Stimulated activated naive CD4-positive, alpha-beta T cell treated with Interleukin-2 at 50 U/mL for 16 hours (primary cell): ENCODE data around the gene AOPEP.

ENCODE experiments used
- DNase-seq: peaks from one replicate; lab custom pipeline; 2025; lab: John Stamatoyannopoulos, UW

AOPEP gene

DNA sequence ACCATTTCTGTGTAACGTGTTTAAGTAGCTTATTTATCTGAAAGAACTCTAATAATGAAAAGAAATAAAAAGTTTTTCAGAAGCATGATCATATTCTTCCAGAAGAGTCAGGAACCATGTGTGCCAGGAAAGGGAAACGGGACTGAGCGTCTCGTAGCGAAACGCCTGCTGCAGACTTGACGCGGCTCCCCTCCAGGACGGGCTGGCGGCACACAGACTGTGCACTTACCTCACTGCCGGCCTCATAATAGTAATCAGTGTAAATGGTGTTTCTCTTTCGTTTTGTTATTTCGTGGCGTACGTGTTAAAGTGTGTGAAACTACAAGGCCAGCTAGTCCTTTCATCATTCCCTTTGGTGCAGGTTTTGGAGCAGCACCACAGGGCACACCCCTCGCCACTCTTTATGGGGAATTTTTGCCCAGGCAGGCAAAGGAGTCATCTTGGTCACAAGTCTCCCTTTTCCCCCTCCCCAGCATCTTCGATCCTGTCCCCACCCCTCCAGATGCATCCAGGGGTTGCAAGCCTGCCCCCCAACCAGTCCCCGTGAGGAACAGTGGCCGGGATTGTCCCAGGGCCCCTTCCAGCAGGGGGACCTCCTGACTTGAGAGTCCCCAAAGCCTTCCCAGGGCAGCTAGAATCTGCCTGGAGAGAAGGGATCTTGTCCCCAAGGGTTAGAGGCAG is 357.9 kb downstream of the AOPEP start:
- no peak for DNase-seq

DNA sequence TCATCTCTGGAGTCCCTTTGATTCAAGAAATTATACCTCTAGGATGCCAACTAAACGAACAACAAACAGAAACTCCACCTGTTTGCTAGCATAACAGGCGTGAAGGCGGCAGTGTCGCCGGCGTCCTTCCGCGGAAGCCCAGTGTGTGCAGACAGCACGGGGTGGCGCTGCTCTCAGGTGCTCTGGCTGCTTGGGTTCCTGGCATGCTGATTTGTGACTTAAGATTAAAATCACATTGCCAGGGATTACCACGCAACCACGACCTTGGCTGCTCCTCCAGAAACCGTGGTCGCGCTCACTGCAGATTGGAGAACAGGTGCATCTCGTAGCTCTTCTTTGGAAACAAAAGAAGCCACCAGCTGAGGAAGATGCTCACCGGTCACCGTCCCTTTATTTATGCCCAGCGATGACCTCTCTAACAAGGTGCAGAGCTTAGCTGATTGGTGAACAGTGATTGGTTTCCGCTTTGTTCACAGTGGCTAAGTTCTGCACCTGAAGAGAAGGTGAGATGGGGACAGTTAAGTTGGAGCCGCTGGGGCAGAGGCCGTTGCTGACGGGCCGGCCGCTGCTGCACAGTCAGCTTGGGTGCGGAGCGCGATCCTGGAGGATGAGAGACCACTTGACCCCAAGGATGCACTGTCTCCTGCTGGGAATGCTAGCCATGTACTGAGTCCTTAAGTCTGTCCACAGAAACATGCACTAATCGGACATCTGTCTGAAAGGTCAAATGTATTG is 358.7 kb downstream of the AOPEP start:
- DNase-seq = no peak

DNA sequence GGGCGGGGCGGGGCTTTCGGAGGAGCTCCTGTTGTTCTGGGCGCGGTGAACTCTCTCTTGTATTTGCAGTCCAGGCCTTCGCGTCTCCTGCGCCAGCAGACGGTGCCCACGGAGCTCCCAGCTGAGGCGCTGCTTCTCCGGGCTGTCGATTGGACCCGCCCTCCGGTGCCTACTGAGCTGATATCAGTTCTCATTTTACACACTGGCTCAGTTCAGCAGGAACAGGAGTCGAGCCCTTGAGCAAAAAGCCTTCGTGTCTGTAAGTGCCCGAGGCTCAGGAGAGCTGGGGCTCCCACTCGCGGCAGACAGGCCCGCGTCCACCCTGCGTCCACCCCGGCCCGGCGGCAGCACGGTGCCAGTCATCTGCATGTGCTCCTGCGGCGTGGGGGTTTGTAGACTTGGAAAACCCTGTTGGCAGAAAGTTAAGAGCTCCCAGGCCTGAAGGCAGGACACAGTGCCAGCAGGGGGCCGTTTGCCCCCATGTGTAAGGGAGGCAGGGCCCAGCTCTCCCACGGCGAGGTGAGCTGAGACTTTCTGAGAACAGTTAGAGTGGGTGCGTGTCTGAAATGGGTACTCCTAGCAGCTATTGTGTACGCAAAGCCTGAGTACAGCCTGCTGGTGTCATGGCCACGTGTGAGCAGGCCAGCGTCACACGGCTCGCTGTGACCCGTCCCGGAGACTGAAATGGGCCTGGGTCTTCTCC is 359.5 kb downstream of the AOPEP start:
- no peak for DNase-seq

GRCh38 chr9:95086564-95086955 is 360.1 kb downstream of the AOPEP start:
- DNase-seq = no peak

- no peak for DNase-seq
Observed at GRCh38 chr9:95087659-95088242, 361.3 kb downstream of the AOPEP start.

DNA sequence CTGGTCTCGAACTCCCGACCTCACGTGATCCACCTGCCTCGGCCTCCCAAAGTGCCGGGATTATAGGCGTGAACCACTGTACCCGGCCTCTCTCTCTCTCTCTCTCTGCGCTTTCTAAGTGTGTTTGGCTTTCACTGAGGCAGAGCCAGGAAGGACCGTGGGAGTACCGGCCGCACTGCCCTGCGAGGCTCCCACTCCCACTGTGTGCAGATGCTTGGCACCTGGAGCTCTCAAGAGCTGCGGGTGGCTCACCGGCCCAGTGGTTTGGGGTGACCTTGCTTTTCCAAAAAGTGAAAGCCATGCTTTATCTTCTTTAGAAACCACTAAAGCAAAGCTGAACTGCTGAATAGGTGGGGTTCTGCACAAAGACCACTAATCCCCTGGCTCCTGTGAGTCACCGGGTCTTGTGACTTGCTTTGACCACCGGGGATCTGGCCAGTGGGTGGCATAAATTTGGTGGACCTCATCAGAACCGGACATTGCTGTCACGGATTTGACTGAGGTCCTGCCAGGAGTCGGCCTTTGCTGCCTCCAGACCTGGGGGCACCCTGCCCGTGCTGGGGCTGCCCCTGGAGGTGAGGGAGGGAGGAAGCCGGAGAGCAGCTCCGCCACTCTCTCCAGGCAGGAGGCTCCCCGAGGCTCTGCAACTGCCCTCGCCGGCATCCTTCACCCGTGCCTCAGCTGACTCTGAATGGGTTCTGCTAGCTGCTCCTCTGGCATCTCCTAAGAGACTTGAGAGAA is 362.1 kb downstream of the AOPEP start:
- no peak for DNase-seq

DNA sequence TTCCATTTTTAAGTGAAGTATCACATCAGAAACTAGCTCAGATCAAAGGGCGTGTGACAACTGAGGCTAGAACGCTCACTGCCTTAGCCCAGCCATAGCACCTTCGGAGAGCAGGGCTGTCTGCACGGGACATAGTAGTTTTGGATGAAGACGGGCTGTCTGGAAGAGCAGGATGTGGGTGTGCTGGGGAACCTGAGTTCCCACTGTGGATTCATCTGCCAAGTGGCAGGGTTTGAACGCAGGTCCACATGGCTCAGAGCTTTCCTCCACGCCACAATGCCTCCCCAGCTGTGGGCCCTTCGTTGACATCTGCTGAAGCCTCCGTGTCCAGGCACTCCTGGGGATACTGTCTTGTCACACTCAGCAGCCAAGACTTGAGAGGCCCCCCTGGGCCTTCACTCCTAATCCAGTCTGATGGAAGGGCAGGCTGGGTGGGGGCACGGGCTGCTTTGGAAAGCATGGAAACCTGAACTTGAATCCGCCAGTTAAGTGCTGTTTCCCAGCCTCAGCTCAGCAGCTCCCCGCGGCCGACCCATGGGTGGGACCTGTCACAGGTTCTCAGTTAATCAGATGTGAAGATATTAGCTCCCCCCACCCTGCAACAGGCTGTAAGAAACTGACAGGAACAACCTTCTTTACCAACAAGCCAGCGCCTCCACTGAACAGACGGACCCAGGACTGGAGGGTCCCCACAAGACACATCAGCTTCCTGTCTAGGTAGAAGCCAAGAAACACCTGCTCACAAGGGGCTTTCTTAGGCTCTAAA is 362.9 kb downstream of the AOPEP start:
- no peak for DNase-seq

DNA sequence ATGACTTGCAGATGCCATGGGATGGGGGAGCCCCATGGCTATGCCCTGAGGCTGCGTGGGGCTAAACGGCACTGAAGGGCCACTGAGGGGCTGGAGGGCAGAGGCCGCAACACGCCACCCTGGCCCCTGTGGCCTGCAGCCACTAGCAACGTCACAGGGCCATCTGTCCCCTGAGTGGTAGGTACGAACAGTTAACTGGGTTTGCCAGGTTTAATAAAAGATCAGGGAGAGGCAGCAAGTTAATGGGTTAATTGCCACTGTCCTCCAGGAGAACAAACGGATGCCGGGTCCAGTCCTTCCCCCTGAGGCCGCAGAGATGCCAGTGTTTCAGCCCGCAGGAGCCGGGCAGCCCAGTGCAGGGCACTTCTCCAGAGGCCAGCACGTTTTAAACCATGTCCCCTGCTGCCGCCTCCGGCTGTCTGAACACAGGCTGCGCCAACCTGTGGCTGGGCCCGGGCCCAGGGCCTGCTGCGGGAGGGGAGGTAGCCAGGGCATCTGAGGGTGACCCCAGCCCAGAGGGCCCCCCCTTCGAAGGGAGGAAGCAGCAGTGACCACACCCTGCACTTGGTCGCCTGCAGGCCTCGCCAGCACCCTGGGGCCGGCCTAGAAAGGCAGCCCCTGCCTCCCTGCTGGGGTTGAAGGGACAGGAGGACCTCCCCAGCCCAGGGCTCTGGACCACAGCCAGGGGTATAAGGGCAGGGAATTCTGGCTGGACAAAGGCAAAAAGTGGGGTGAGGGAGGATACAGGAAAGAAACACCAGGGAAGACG is 363.7 kb downstream of the AOPEP start:
- DNase-seq = no peak

GRCh38 chr9:95090871-95091577 is 364.5 kb downstream of the AOPEP start:
- no peak for DNase-seq

- no peak for DNase-seq
Observed at GRCh38 chr9:95091601-95092261, 365.2 kb downstream of the AOPEP start.

DNA sequence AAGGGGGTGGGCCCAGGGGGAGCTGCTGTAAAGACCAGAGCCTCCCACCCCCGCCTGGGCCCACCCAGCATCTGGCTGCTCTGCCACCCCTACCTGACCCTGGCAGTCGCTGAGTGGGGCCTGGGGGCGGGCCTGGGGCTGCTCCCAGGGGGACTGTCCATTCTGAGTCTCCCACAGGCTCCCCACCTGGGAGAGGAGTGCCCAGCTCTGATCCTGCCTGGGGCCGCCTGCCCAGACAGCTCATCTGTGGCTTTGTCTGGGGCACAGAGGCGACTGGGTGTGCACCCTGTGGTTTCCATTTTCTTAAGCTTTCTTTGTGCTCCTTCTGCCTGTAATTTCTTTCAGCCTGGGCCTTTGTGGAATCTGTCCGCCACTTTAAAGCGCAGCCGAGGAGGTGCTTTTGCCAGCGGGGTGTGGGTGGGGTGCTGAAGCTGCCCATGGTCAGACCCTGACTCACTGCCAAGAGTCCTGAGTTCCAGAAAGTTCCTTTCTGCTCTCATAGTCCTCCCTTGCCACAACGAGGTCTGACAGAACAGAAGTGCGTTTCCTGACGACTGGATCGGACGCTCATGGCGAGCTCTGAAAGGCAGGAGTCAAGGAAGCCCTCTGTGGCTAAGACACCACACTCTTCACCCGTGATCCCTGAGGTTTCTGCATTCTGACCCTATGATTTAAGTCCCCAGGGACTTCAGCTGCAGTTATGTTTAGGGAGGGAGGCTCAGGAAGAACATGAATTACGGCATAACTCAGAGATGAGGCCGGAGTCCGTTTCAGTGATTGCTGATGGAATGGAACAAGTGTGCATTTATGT is 366.0 kb downstream of the AOPEP start:
- no peak for DNase-seq

DNA sequence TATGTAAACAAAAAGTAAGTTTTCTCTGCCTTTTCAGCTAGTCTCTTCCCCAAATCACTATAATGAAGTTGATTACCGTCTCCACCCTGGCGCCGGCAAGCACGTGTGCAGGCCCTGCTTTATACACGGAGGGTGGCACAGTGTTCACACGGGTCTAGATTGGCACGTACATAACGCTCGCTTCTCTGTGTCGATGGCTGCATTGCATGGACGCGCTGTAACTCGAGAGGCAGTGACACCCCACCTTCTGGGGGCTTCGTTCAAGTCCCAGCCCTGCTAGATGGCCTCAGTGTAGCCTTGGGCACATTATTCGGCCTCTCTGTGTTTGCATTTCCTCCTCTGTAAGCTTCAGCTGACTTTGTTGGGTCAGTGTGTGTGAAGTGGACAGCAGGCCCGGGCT is 367.1 kb downstream of the AOPEP start:
- DNase-seq = no peak

GRCh38 chr9:95094002-95094401 is 367.5 kb downstream of the AOPEP start:
- DNase-seq = no peak

DNA sequence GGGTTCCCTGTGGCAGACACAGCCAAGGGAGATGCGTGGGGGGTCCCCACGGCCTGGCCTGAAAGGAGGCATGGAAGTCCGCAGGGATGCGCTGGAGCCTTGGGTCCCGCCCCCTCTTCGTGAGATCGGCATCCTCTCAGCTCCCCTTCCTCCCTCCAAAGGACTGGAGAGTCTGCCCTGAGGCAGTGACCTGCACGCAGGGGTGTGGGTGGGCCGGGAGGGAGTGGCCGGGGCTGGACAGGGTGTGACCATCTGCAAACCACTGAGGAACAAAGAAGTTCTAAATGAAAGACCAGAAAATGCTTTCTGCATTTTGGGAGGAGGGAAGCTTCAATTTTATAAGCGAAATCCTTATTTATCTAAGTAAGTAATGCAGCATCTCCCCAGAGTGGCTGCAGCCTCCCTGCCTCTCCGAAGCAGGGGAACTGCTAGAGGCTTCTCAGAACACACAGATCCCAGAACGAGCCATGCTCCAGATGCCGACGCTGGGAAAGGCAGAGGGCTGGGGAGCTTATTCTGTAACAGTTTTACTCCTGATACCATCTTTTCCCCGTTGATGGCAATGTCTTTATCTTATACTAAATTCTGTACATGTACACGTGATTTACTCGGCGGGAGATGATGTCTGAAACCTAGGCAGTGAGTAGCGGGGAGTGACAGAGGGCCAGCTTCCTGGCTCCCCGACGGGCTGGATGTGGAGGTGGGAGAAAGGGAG is 369.3 kb downstream of the AOPEP start:
- no peak for DNase-seq

DNA sequence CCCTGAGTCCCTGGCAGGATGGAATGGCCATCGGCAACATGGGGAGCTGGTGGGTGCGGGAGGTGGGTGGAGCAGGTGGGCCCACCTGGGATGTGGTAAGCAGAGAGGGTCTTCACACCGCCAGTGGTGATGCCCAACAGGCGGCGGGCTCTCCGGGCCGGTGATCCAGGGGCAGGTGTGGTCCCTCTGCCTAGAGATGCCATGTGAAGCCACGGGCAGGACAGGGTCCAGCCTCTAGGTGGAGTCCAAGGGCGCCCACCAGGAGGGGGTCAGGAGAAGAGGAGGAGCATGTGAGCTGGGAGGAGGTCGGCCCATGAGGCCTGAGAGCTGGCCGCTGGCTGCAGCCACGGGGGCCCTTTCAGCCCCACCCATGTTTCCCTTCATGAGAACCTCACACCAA is 369.9 kb downstream of the AOPEP start:
- no peak for DNase-seq

GRCh38 chr9:95096807-95097206 is 370.3 kb downstream of the AOPEP start:
- DNase-seq = no peak

GRCh38 chr9:95097279-95097678 is 370.8 kb downstream of the AOPEP start:
- no peak for DNase-seq

DNA sequence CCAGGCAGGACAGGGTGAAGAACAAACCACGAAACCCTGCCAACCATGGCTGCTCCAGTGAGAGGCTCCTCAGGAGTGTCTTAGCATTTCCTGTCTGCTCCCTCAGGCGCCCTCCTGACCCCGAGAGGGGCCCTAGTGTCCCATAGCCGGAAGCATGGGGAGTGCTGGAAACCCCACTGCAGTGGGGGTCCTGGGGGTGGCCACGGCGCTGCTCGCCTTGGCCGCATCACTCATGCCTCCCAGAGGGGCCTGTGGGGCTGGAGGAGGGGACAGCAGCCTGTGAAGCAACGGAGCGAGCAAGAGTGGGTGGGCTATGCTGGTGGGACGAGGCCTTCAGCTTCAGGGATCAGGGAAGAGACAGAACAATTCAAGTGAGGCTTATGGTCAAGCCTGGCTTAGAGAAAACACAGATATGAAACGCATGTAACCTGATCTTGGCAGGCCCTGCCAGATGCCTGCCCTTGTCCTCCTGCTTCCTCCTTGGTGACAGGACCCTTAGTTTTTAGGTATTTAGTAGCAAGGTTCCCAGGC is 372.0 kb downstream of the AOPEP start:
- no peak for DNase-seq
